T-helper 1 cell treated with Interleukin-12 subunit alpha and Interleukin-12 subunit beta and Interleukin-4 antibody, amounts not matched to agents 30 ng/mL and 1 ng/mL, for 36 hours (primary cell): ENCODE results near the gene RBMS1. TPM values are rescaled to one million over a fixed set of nuclear protein-coding genes. Genes with fewer than 3 reads are reported as not detected.

ENCODE experiments used
- intact Hi-C: fragments of 100-400 bp; cut with micrococcal nuclease; formaldehyde crosslinking; loops from one replicate; pipeline ENCODE4 v1.15.1; 2024
- total RNA-seq: library from RNA; stranded (reverse); gene quantifications from 2 replicates; pipeline ENCODE4 v1.2.3, GENCODE V29; 2022

Gene RBMS1
- total RNA-seq, 1 donor from 2014 or later, result 61.2 TPM

DNA sequence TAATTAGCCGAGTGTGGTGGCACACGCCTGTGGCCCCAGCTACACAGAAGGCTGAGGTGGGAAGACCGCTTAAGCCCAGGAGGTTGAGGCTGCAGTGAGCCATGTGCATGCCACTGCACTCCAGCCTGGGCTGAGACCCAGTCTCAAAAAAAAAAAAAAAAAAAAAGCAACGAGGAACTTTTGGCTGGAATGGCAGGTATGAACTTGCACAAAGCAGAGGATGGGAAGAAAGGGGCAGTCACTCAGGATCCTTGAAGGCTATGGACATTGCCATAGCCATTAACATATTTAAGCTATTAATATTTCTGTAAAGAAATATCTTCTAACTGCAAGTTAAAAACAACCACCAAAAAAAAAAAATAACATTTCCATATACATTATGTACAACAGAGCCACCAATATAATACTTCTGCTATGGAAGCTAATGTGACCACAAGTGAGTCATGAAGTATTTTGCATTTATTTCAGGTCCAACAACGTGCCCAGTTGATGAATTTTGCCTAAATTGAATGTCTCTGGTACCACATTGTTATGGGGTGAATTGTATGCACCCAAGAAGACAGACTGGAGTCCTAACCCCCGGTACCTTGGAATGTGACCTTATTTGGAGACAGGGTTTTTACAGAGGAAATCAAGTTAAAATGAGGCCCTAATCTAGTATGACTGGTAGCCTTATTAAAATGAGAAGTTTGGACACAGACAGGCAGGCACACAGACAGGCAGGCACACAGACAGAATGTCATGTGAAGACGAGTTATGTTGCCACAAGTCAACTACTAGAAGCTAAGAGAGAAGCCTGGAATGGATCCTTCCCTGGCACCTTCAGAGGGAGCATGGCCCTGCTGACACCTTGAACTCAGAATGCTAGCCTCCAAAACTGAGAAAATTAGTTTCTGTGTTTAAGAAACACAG is 102.8 kb downstream of the RBMS1 start:
- intact Hi-C loops, result no loop called here

DNA sequence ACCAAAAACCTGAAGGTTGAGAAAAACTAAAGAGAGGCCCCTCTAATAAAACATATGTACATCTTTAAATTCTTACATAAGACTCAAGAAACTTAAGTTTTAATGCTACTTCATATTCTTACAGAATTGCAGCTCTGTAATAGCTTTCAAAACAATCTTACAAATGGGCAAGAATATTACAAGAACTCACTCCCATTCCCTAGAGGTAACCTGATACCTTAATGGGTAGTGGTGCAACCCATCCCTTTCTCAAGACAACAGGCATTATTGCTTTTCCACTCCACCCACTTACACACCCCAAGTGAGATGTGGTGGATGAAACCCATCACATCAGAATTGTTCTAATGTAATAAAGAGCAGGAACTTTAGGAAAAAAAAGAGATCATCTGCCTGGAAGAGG is 103.7 kb downstream of the RBMS1 start:
- intact Hi-C loops, result loop anchor here (2.0 kb wide), 1 partner anchor 17 kb away; no protein-coding TSS in a partner anchor

DNA sequence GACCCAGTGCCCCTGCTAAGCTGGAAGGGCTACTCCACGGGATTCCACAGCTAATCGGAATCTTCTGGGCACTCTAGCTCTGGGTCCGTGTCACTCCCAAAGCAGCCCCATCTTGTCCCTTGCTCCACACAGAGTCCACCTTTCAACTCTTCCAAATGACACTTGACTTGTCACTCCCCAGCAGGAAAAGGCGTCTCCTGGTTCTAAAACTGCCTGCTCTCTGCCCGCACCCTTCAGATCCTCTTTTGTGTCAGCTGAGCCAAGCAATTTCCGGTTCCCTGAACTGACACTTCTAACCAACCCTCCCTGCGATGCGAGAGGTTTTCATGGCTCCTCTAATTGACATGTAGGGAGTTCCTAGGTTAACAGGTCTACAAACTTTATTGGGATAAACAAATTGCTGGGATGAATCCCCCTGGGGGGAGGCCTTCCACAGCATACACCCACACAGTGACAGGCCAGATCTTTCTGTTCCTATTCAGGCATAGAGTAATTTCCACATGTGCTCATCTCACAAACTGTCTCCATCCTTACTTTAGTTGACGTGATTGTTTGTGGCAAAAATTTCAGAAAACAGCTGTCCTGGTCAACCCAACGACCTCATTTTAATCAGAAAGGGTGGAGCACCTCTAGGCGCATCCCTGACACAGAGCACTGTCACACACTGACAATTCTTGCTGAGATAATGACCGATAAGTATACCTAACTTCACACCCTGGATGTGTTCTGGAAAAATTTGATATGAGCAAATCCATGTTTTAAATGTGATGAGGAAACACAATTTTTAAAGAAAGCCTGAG is 104.9 kb downstream of the RBMS1 start:
- intact Hi-C loops, result loop anchor here (2.0 kb wide), 1 partner anchor 18 kb away; no protein-coding TSS in a partner anchor

GRCh38 chr2:160387558-160388262 is 105.9 kb downstream of the RBMS1 start:
- intact Hi-C loops, result loop anchor here (2.0 kb wide), 1 partner anchor 19 kb away; no protein-coding TSS in a partner anchor

DNA sequence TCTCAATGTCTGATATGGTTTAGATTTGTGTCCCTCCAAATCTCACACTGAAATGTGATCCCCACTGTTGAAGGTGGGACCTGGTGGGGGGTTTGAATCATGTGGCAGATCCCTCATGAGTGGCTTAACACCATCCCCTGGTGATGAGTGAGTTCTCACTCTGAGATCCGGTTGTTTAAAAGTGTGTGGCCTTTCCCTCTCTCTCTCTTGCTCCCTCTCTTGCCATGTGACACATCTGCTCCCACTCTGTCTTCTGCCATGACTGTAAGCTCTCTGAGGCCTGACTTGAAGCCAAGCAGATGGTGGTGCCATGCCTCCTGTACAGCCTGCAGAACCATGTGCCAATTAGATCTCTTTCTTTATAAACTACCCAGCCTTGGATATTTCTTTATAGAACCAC is 108.8 kb downstream of the RBMS1 start:
- intact Hi-C loops, result loop anchor here (1.0 kb wide), 1 partner anchor 10 kb away; no protein-coding TSS in a partner anchor

DNA sequence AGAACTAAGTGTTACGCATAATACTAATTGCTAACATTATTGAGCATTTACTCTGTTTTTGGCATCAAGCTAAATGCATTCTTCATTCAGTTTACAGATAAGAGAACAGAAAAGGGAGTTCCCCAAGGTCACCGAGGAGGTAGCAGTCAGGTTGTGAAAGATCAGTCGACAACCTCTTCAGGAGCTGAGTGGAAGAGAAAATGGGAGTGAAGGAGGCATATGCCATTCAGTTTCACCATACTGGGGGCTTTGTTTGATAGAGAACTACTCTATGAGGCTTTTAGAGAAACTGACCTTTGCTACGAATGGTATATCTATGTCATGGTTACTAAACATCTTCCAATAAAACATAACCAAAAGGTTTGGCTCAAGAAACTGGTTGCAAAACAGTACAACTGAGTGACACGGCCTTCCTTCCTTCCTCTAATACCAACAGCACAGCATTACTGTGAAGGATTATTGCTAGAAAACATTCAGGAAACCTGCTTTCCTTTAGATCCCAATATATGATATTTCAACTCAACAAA is 112.1 kb downstream of the RBMS1 start:
- intact Hi-C loops, result no loop called here

DNA sequence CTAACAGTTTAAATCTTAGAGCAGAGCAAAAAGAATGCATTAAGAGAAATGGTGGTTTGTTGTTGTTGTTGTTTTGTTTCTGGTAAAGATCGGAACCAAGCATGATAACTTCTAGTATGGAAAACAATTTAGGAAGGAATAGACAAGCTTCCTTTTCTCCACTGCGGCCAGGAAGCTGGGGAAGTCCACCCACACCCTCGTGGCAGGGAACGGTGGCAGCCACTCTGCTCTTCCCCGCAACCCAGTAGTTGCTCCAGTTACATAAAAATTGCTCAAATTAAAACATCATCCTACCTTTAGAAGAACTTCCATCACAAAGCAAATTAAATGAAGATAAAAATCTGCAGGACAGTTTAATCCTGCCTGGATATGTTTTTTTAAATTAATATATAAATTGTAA is 113.0 kb downstream of the RBMS1 start:
- intact Hi-C loops, result no loop called here

DNA sequence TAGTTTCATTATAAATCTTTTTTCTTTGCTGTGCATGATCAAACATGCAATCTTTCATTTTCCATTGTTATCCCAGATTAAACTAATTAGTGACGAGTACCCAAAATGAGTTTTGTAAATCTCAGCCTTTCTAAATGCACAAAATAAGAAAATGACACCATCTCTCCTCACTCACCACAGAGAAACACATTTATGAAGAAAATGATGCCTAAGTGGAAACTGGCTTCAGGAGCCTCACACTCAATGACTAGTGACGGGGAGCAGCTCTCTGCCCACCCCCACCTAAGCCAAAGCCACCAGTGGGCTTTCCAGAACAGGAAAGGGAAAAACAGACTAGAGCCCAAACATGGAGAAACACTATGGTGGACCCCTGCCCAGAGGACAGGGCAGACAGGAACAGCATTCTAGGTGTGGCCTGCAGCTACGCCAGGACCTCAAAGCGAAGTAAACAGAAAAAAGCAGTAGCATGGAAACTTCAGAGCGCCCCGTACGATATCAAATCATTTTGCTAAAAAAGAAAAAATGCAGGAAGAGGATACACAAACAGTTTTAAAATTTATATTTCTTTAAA is 113.5 kb downstream of the RBMS1 start:
- intact Hi-C loops, result no loop called here

GRCh38 chr2:160379399-160379798 is 114.2 kb downstream of the RBMS1 start:
- intact Hi-C loops, result no loop called here

- intact Hi-C loops, result no loop called here
These were observed 116.2 kb downstream of the RBMS1 start for GRCh38 chr2:160377204-160377995.

- intact Hi-C loops, result no loop called here
These were observed 117.0 kb downstream of the RBMS1 start for GRCh38 chr2:160376576-160376975.

- intact Hi-C loops, result no loop called here
These were observed 117.7 kb downstream of the RBMS1 start for GRCh38 chr2:160375802-160376469.

GRCh38 chr2:160375037-160375436 is 118.6 kb downstream of the RBMS1 start:
- intact Hi-C loops, result no loop called here

- intact Hi-C loops, result no loop called here
These were observed 119.9 kb downstream of the RBMS1 start for GRCh38 chr2:160373666-160374065.

GRCh38 chr2:160373263-160373662 is 120.3 kb downstream of the RBMS1 start:
- intact Hi-C loops, result no loop called here

DNA sequence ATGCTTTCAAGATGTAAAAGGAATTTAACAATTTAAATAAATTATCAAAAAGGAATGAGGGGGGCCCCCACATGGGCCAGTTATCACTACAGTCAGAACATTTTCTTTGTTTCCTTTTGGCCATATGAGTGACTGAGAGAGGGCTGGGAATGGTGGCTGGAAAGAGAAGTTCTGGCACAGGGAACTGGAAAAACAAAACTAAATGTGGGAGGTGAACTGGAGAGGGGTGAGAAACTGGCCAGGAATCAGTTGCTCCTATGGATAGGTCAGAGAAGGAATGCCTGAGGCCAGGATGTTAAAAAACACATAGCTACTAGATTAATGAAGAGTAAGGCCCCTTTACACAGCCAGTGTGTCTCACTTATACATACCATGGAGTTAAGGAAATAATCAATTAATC is 121.0 kb downstream of the RBMS1 start:
- intact Hi-C loops, result no loop called here

- intact Hi-C loops, result no loop called here
These were observed 121.6 kb downstream of the RBMS1 start for GRCh38 chr2:160372010-160372356.

DNA sequence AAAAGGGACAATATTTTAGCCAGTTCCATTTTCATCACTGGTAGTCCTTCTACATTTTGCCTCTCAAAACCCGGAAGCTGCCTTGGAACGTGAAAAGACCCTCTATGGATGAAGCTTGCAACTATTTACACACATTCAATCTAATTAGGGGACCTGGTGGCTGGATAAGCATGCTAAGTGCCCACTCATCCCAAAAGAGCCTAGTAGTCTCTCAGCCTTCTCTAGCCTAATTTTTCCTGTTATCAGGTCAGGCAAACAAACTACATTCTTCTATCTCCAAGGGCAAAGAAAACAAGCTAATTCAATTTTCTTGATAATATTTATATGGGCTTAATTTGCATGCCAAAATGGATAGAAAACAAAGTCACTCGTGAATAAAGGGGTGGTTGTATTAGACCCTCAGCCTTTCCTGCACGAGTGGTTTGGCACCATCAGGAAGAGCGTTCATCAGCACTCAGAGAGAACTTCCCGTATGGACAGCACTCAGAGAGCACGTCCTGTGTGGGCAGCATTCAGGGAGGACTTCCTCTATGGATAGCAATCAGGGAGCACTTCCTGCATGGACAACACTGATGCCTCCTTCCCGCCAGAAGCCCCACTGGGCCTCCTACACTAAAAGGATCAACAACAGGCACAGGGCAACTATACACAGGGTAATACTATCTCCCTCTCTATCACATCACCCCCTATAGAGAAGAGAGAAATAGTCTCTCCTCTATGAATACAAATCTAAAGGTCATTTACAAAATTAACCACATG is 122.2 kb downstream of the RBMS1 start:
- intact Hi-C loops, result no loop called here
